ENCODE data around the gene AUP1.

The AUP1 gene

GRCh38 chr2:74499267-74499939 lies 30.1 kb downstream of the AUP1 start, which contains the start of gene LBX2:
Gene LBX2, minus strand, starts transcription at chr2:74499603. Its CDS starts 66 bp downstream, at chr2:74499537.
- no peak within 1 kb of the TSS for H3K27ac ChIP-seq (ENCODE audit: low read length)
- peaks cover 7 to 46% of the 10 kb centered on the region in 2 donors for H3K4me1 ChIP-seq (ENCODE audit: control insufficient read depth in 1 of 2, insufficient read depth in 2 of 2, low read length in 2 of 2)
- H3K4me3 ChIP-seq (ENCODE audit: low read depth in 1 of 2, low read length in 2 of 2): peak within 1 kb of the TSS; percentile 52 to 54
- H3K9me3 ChIP-seq (ENCODE audit: control insufficient read depth in 1 of 2, low read length in 2 of 2): no peaks in the 10 kb centered on the region
- H3K27me3 ChIP-seq (ENCODE audit: low read depth, low read length): peaks cover 38% of the 10 kb centered on the region
- H3K36me3 ChIP-seq (ENCODE audit: control insufficient read depth in 1 of 2, insufficient read depth in 2 of 2, low read length in 2 of 2): peaks cover 0 to 4% of the 10 kb centered on the region in 2 donors

DNA sequence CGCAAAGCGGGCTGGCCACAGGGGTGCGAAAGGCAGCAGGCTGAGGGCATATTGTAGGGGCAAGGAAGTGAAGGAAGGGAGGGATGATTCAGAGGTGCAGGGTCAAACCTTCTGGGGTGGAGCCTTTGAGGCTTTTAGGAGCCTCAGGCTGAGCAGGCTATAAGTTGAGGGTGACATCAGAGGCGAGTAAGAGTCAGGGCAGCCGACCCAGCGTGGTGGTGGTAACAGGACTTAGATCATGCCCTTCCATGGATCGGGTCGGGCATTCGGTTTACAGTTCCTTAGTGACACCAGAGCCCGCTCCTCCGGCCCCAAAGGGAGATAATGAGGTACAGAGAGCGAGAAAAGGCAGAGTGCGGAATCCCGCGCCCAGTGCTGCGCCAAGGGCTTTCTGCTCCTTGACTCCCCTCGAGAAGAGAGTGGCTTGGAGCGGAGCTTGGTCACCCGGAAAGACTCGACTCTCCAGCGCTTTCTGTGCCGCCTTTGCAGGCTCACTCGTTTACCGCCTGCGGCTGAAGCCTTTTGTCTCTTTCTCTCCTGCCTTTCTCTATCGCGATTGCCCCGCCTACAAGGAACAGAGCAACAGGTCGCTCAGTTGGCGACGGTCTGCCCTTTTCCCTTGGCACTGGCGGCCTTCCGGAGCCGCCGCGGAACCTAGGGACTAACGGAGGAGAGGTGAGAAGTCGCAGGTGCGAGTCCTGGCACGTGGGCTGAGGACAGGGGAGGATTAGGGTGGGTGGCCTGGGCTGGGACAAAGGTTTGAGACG lies 30.8 kb downstream of the AUP1 start:
- no peak overlapping the region for H3K27ac ChIP-seq (ENCODE audit: low read length)
- H3K4me1 ChIP-seq (ENCODE audit: control insufficient read depth in 1 of 2, insufficient read depth in 2 of 2, low read length in 2 of 2): peaks cover 3 to 41% of the 10 kb centered on the region in 2 donors
- peak overlapping the region; percentile 52 to 54 for H3K4me3 ChIP-seq (ENCODE audit: low read depth in 1 of 2, low read length in 2 of 2)
- H3K9me3 ChIP-seq (ENCODE audit: control insufficient read depth in 1 of 2, low read length in 2 of 2): no peaks in the 10 kb centered on the region
- peaks cover 5 to 6% of the 10 kb centered on the region in 2 donors for H3K36me3 ChIP-seq (ENCODE audit: control insufficient read depth in 1 of 2, insufficient read depth in 2 of 2, low read length in 2 of 2)
- peaks cover 38% of the 10 kb centered on the region for H3K27me3 ChIP-seq (ENCODE audit: low read depth, low read length)

DNA sequence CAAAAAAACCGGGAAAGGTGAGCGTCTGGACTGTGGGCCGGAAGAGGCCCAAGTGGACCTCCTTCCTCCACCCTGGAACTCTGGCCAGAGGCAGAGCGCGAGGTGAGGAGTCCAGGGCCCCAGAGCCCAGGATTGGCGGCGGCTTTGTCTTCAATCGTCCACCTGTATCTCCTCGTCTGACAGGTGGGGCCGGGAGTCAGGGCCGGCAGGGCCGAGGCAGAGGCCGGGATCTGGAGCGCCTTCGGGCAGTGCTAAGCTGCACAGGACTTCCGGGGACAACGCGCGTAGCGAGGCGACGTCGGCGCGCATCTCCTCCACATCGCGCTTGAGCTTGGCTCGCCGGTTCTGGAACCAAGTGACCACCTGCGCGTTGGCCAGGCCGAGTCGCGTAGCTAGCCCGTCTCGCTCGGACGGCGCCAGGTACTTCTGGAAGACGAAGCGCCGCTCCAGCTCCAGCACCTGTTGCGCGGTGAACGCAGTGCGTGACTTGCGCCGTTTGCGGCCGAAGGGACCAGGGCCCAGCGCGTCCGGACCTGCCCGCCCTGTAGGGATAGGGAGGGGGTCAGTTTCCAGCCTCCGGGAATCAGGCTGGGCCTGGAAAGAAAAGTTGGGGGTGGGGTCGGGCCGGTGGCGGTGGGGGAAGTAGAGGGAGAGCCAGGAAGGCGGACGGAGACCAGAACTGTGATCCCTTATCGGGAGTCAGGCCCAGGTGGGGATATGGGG lies 31.6 kb downstream of the AUP1 start:
- H3K4me3 ChIP-seq (ENCODE audit: low read depth in 1 of 2, low read length in 2 of 2): peak overlapping the region; percentile 52 to 54
- H3K9me3 ChIP-seq (ENCODE audit: control insufficient read depth in 1 of 2, low read length in 2 of 2): no peaks in the 10 kb centered on the region
- no peak overlapping the region for H3K27ac ChIP-seq (ENCODE audit: low read length)
- peaks cover 38% of the 10 kb centered on the region for H3K27me3 ChIP-seq (ENCODE audit: low read depth, low read length)
- H3K4me1 ChIP-seq (ENCODE audit: control insufficient read depth in 1 of 2, insufficient read depth in 2 of 2, low read length in 2 of 2): peaks cover 3 to 34% of the 10 kb centered on the region in 2 donors
- peaks cover 12 to 14% of the 10 kb centered on the region in 2 donors for H3K36me3 ChIP-seq (ENCODE audit: control insufficient read depth in 1 of 2, insufficient read depth in 2 of 2, low read length in 2 of 2)

- no peaks in the 10 kb centered on the region for H3K9me3 ChIP-seq (ENCODE audit: control insufficient read depth in 1 of 2, low read length in 2 of 2)
- peaks cover 20 to 21% of the 10 kb centered on the region in 2 donors for H3K36me3 ChIP-seq (ENCODE audit: control insufficient read depth in 1 of 2, insufficient read depth in 2 of 2, low read length in 2 of 2)
- peaks cover 38% of the 10 kb centered on the region for H3K27me3 ChIP-seq (ENCODE audit: low read depth, low read length)
- peaks cover 3 to 30% of the 10 kb centered on the region in 2 donors for H3K4me1 ChIP-seq (ENCODE audit: control insufficient read depth in 1 of 2, insufficient read depth in 2 of 2, low read length in 2 of 2)
- peak overlapping the region in 1 of 2 donors; percentile 54 for H3K4me3 ChIP-seq (ENCODE audit: low read depth in 1 of 2, low read length in 2 of 2)
- H3K27ac ChIP-seq (ENCODE audit: low read length): no peak overlapping the region
These were observed 32.3 kb downstream of the AUP1 start for GRCh38 chr2:74496997-74497776.

- H3K27me3 ChIP-seq (ENCODE audit: low read depth, low read length): peaks cover 27% of the 10 kb centered on the region
- no peaks in the 10 kb centered on the region for H3K9me3 ChIP-seq (ENCODE audit: control insufficient read depth in 1 of 2, low read length in 2 of 2)
- peaks cover 3 to 30% of the 10 kb centered on the region in 2 donors for H3K4me1 ChIP-seq (ENCODE audit: control insufficient read depth in 1 of 2, insufficient read depth in 2 of 2, low read length in 2 of 2)
- H3K27ac ChIP-seq (ENCODE audit: low read length): no peak overlapping the region
- no peak overlapping the region for H3K4me3 ChIP-seq (ENCODE audit: low read depth in 1 of 2, low read length in 2 of 2)
- H3K36me3 ChIP-seq (ENCODE audit: control insufficient read depth in 1 of 2, insufficient read depth in 2 of 2, low read length in 2 of 2): peaks cover 37 to 39% of the 10 kb centered on the region in 2 donors
These were observed 34.1 kb downstream of the AUP1 start for GRCh38 chr2:74495440-74495839.

- peaks cover 40 to 50% of the 10 kb centered on the region in 2 donors for H3K36me3 ChIP-seq (ENCODE audit: control insufficient read depth in 1 of 2, insufficient read depth in 2 of 2, low read length in 2 of 2)
These were observed 36.0 kb downstream of the AUP1 start for GRCh38 chr2:74493546-74493945.

DNA sequence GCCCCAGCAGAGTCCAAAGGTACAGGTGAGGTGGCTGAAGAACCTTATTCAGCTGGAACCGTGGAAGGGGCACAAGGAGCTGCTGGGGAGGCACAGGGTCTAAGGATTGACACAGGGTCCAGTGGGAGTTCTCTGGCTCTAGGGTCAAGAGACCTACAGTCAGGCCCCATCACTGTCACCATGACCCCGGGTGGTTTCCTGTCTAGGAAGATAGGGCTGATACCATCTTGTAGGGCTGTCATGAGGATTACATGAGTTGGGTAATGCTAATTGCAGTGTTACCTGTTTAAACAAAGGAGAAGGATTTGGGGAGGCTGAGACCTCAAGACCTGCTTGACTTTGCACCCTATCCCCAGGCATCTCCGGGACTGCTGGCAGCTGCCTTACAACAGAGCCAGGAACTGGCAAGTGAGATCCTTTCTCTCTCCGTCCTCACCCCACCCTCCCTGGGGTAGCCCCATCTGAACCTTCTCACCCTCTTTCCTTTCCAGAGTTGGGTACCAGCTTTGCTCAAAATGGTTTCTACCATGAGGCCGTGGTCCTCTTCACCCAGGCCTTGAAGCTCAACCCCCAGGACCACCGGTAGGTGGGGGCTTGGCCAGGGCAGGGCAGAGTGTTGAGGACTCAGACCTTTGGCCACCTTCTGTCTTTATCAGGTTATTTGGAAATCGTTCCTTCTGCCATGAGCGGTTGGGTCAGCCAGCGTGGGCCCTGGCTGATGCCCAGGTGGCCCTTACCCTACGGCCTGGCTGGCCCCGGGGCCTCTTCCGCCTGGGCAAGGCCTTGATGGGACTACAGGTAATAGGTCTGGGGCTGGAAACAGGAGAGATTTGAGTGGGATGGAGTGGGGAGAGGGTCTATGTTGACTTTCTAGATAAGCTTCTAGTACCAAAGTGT lies 37.6 kb downstream of the AUP1 start:
- no peak overlapping the region for H3K27ac ChIP-seq (ENCODE audit: low read length)
- no peak overlapping the region for H3K4me3 ChIP-seq (ENCODE audit: low read depth in 1 of 2, low read length in 2 of 2)
- H3K36me3 ChIP-seq (ENCODE audit: control insufficient read depth in 1 of 2, insufficient read depth in 2 of 2, low read length in 2 of 2): peaks cover 40 to 60% of the 10 kb centered on the region in 2 donors
- H3K27me3 ChIP-seq (ENCODE audit: low read depth, low read length): peaks cover 2% of the 10 kb centered on the region
- H3K9me3 ChIP-seq (ENCODE audit: control insufficient read depth in 1 of 2, low read length in 2 of 2): no peaks in the 10 kb centered on the region
- H3K4me1 ChIP-seq (ENCODE audit: control insufficient read depth in 1 of 2, insufficient read depth in 2 of 2, low read length in 2 of 2): no peaks in the 10 kb centered on the region

More at GRCh38 chr2:74493546-74493945, 36.0 kb downstream of the AUP1 start:
- no peaks in the 10 kb centered on the region for H3K9me3 ChIP-seq (ENCODE audit: control insufficient read depth in 1 of 2, low read length in 2 of 2)
- peaks cover 2 to 14% of the 10 kb centered on the region in 2 donors for H3K4me1 ChIP-seq (ENCODE audit: control insufficient read depth in 1 of 2, insufficient read depth in 2 of 2, low read length in 2 of 2)
- H3K27me3 ChIP-seq (ENCODE audit: low read depth, low read length): peaks cover 10% of the 10 kb centered on the region
- no peak overlapping the region for H3K27ac ChIP-seq (ENCODE audit: low read length)
- H3K4me3 ChIP-seq (ENCODE audit: low read depth in 1 of 2, low read length in 2 of 2): no peak overlapping the region

DNA sequence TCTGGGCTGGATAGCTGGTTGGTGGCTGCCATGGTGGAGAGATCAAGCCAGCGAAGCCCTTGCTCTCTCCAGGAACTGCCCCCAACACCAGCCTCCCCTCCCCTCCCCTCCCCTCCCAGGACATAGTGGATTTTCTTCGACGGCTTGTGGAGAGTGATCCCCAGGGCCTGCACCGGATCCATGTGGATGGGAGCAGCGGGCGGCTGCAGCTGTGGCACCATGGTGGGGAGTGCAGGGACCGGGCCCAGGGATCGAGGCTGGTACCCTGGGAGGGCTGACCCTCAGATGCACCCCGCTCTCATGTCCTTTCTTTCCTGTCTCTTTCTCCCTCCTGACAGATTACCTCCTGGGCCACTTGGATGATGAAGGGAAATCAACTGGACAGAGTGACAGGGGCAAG lies 39.6 kb downstream of the AUP1 start:
- H3K36me3 ChIP-seq (ENCODE audit: control insufficient read depth in 1 of 2, insufficient read depth in 2 of 2, low read length in 2 of 2): peaks cover 44 to 73% of the 10 kb centered on the region in 2 donors
- H3K27ac ChIP-seq (ENCODE audit: low read length): no peak overlapping the region
- H3K9me3 ChIP-seq (ENCODE audit: control insufficient read depth in 1 of 2, low read length in 2 of 2): no peaks in the 10 kb centered on the region
- no peaks in the 10 kb centered on the region for H3K27me3 ChIP-seq (ENCODE audit: low read depth, low read length)
- no peak overlapping the region for H3K4me3 ChIP-seq (ENCODE audit: low read depth in 1 of 2, low read length in 2 of 2)
- H3K4me1 ChIP-seq (ENCODE audit: control insufficient read depth in 1 of 2, insufficient read depth in 2 of 2, low read length in 2 of 2): no peaks in the 10 kb centered on the region

DNA sequence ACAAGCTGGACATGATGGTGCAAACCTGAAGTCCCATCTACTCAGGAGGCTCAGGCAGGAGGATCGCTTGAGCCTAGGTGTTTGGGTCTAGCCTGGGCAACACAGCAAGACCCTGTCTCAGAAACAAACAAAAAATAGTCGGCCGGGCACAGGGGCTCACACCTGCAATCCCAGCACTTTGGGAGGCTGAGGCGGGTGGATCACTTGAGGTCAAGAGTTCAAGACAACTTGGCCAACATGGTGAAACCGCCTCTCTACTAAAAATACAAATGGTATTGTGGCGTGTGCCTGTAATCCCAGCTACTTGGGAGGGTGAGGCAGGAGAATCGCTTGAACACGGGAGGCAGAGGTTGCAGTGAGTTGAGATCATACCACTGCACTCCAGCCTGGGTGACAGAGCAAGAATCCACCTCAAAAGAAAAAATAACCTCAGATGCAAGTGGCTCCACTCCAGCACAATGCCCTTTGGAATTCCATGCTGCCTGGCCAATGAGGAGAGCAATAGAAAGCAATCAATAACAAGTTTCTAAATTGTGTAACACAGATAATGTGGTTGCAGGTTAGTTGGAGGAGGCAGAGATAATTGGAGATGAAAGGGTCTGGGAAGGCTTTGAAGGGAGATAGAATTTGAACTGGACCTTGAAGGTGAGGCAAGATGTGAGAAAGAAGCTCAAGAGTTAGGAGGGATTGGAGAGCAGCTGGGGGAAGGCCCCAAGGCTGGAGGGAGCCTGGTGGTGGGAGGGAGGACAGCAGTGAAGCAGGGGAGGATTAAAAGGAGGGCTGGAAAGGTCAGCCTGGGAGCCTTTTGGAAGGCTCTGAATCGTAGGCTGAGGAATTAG lies 40.6 kb downstream of the AUP1 start:
- peaks cover 41 to 69% of the 10 kb centered on the region in 2 donors for H3K36me3 ChIP-seq (ENCODE audit: control insufficient read depth in 1 of 2, insufficient read depth in 2 of 2, low read length in 2 of 2)
- H3K27me3 ChIP-seq (ENCODE audit: low read depth, low read length): no peaks in the 10 kb centered on the region
- H3K27ac ChIP-seq (ENCODE audit: low read length): no peak overlapping the region
- H3K4me3 ChIP-seq (ENCODE audit: low read depth in 1 of 2, low read length in 2 of 2): no peak overlapping the region
- H3K9me3 ChIP-seq (ENCODE audit: control insufficient read depth in 1 of 2, low read length in 2 of 2): no peaks in the 10 kb centered on the region
- H3K4me1 ChIP-seq (ENCODE audit: control insufficient read depth in 1 of 2, insufficient read depth in 2 of 2, low read length in 2 of 2): peaks cover 0 to 6% of the 10 kb centered on the region in 2 donors

Data from muscle layer of duodenum (tissue), 2 donors.